HL-60 (cell line): ENCODE measurements around the gene GCK.

Experiments
- DNase-seq, 2 experiments: peaks; one replicate each; pipeline ENCODE4 v3.0.0-alpha.2; 2010 to 2020; ENCODE audit warnings: low read depth in 1 of 2, low spot score in 1 of 2
- H3K27ac ChIP-seq: fragments of 250-450 bp; sonication (Bioruptor Pico); replicated peaks from 2 replicates; pipeline ENCODE4 v1.5.1; 2020; ENCODE audit warnings: mild to moderate bottlenecking, moderate library complexity
- H3K27me3 ChIP-seq: fragments of 250-450 bp; sonication (Bioruptor Pico); 2 replicates; pipeline ENCODE4 v1.5.1; 2021; ENCODE audit warnings: mild to moderate bottlenecking, moderate library complexity; ENCODE audit not compliant: insufficient read depth, poor library complexity, severe bottlenecking
- H3K4me3 ChIP-seq: replicated peaks from 2 replicates; pipeline ENCODE4 v1.5.1; 2011; ENCODE audit warnings: mild to moderate bottlenecking, control low read depth, low read length; ENCODE audit not compliant: insufficient read depth
- CTCF ChIP-seq: IDR thresholded peaks from one replicate; pipeline ENCODE4 v1.5.1; 2011; ENCODE audit warnings: low read length, control low read depth, inconsistent platforms; ENCODE audit not compliant: insufficient read depth
- GABPA ChIP-seq: IDR thresholded peaks from 2 replicates; pipeline ENCODE4 v1.6.1; 2012; ENCODE audit warnings: low read depth
- POLR2AphosphoS5 ChIP-seq: IDR thresholded peaks from 2 replicates; pipeline ENCODE4 v1.6.1; 2012; ENCODE audit warnings: low read depth
- SPI1 ChIP-seq: IDR thresholded peaks from 2 replicates; pipeline ENCODE4 v1.6.1; 2012; ENCODE audit warnings: low read depth, mild to moderate bottlenecking, borderline replicate concordance
- TF ChIP-seq, protein P1 (sequence below): IDR thresholded peaks from 2 replicates; pipeline ENCODE4 v1.6.1; 2012; ENCODE audit warnings: low read depth; ENCODE audit not compliant: insufficient replicate concordance

The GCK gene

DNA sequence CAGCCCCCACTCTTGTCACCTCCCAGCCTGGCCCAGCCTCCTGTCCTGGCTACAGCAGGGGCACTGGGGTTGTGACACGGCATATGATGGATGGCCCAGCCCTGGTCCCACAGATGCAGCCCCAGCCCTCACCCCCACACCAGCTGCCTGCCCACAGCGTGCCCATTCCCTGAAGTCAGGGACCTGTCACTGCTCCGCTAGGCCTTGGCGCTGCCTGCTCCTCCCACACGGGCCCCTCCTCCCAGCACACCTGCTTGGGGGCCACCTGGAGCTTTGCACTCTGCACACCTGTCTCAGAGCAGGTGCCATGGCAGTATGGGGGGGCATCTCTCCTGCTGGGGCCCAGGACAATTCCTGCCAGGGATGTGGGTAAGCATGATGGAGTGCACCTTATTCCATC lies 3.5 kb downstream of the GCK start:
- H3K27ac ChIP-seq = no peak overlapping the region
- H3K4me3 ChIP-seq = no peak overlapping the region
- DNase-seq = no peak
- no peaks in the 10 kb centered on the region for H3K27me3 ChIP-seq
- no peak for TF ChIP-seq SPI1
- TF ChIP-seq GABPA = no peak
- TF ChIP-seq POLR2AphosphoS5 = no peak
- TF ChIP-seq, protein P1, sequence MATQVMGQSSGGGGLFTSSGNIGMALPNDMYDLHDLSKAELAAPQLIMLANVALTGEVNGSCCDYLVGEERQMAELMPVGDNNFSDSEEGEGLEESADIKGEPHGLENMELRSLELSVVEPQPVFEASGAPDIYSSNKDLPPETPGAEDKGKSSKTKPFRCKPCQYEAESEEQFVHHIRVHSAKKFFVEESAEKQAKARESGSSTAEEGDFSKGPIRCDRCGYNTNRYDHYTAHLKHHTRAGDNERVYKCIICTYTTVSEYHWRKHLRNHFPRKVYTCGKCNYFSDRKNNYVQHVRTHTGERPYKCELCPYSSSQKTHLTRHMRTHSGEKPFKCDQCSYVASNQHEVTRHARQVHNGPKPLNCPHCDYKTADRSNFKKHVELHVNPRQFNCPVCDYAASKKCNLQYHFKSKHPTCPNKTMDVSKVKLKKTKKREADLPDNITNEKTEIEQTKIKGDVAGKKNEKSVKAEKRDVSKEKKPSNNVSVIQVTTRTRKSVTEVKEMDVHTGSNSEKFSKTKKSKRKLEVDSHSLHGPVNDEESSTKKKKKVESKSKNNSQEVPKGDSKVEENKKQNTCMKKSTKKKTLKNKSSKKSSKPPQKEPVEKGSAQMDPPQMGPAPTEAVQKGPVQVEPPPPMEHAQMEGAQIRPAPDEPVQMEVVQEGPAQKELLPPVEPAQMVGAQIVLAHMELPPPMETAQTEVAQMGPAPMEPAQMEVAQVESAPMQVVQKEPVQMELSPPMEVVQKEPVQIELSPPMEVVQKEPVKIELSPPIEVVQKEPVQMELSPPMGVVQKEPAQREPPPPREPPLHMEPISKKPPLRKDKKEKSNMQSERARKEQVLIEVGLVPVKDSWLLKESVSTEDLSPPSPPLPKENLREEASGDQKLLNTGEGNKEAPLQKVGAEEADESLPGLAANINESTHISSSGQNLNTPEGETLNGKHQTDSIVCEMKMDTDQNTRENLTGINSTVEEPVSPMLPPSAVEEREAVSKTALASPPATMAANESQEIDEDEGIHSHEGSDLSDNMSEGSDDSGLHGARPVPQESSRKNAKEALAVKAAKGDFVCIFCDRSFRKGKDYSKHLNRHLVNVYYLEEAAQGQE = no peak

- Histone ChIP-seq H3K27ac (no peak overlapping the region), H3K27me3 (no peaks in the 10 kb centered on the region), H3K4me3 (no peak overlapping the region)
- TF ChIP-seq GABPA (no peak), CTCF (no peak), SPI1 (peak; percentile 76)
- TF ChIP-seq, protein P1 = no peak
- DNase-seq = peak in 1 of 2 experiments; percentile 12
Measured at GRCh38 chr7:44184873-44185446, 4.3 kb downstream of the GCK start.

DNA sequence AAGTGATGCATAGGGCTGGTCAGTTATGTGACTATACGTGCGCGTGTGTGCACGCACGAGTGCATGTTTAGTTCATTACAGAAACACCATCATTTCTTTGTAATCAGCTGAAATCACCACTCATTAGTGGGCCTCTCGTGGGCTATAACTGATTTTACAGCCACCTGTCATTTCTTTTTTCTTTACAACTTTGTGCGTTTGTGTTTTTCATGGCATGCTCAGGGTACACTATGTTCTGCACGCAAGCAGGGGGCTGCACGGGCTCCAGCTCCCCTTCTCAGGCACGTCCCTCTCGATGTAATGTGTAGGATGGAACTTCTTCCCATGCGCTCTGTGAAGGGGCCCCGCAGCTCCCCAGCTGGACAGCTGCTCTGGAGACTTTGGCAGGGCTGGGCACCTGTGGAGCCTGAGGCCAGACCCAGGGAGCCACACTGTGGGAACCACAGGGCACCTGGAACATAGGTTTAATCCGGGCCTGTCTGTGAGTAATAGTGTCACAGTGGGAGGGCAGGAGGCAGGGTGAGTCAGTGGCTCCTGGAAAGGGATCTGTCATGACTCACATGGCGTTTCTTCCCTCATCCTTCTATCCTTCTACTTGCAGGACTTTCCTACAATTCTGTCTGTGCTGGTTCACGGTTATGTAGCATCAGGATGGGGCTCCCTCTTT lies 4.9 kb downstream of the GCK start:
- Histone ChIP-seq H3K27me3 (no peaks in the 10 kb centered on the region), H3K4me3 (no peak overlapping the region), H3K27ac (no peak overlapping the region)
- DNase-seq = no peak
- no peak for TF ChIP-seq GABPA
- no peak for TF ChIP-seq CTCF

GRCh38 chr7:44183386-44183785 lies 5.9 kb downstream of the GCK start:
- no peak overlapping the region for H3K4me3 ChIP-seq
- H3K27me3 ChIP-seq = no peaks in the 10 kb centered on the region
- no peak for DNase-seq
- TF ChIP-seq GABPA = no peak
- no peak overlapping the region for H3K27ac ChIP-seq

DNA sequence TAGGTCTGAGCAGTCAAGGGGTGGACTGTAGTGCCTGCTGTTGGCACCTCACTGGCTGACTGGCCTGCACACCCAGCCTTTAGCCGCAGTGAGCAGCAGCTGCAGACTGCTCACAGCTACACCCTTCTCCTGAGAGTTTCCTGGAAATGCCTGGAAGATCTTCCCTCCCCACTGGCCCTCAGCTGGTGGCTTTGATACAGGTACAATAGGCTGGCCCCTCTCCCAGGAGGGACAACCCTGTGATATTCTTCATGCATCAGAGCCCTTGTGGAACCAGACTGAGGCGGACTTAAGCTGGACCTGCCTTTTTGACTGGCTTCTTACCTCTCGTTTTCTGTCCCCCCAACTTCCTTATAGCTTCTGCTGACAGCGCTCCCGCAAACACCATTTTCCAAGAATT lies 6.4 kb downstream of the GCK start:
- TF ChIP-seq, protein P1 = no peak
- TF ChIP-seq CTCF (no peak), POLR2AphosphoS5 (no peak), GABPA (no peak), SPI1 (no peak)
- no peak overlapping the region for H3K27ac ChIP-seq
- no peaks in the 10 kb centered on the region for H3K27me3 ChIP-seq
- no peak for DNase-seq
- no peak overlapping the region for H3K4me3 ChIP-seq
